GM18517 (cell line): ENCODE measurements around the gene STK10.

Experiments
- ATAC-seq: cut with Tn5 transposase; IDR thresholded peaks from one replicate; pipeline ENCODE4 v1.9.1; 2021; ENCODE audit warnings: mild to moderate bottlenecking, moderate library complexity; ENCODE audit not compliant: unreplicated experiment

STK10 gene

DNA sequence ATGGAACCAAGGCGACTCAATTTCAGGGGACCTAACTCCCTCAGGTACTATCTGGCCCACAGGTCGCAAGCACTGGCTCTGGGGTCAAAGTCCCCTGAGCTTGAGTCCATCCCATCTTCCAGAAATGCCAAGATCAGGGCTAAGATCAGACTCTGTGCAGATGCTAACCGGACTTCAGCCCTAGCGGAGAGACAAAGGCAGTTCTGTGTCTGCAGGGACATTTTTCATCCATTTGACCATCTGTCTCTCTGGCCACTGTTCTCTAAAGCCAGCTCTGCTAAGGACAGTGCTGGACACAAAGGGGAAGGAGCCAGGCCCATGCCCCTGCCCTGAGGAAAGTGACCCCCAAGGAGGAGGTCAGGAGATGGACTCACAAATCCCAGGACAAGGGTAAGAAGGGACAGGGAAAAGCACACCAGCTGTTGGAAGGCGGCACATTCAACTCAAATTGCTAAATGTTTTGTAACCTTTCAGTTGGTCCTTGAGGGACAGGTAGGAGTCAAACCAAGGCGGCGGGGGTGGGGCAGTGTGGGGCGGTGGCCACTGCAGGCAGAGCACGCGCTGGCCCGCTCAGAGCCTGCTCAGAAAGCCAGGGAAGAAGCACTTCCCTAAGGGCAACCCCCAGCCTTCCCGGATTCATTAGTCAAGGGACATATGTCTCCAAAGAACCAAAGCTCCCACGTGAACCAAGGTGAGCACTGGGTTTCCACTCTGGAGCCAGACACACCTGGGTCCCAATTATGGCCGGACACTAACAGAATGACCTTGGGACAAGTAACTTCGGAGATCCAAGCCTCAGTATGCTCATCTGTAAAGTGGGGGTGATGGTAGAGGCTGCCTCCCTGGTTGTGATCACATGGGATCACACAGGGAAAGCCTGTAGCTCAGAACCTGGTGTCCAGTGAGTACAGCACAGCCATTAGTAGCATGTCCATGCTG, 42.8 kb downstream of the STK10 start:
- ATAC-seq, result no peak

DNA sequence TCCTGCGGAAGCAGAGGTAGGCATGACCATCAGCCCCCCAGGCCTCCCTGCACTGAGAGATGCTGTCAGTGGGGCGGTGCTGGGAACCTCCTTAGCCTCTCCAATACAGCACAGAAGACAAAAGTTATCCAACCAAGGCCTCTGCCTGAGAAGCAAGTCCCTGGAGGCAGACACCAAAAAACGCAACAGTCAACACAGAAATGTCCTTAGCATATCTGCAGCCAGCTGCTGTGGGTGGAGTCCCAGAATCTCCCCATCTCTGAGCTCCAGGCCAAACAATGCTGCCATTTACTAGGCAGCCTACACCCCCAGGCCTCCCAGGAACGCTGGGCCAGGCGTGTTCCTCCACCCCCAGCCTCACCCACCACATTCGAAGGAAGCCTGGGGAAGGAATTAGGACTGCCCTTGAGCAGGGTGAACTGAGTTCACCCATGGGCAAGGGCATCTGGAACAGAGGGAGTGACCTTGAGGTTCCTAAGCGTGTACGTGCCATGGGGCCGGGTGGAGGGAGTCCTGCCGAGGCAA, 43.7 kb downstream of the STK10 start:
- ATAC-seq, result no peak

DNA sequence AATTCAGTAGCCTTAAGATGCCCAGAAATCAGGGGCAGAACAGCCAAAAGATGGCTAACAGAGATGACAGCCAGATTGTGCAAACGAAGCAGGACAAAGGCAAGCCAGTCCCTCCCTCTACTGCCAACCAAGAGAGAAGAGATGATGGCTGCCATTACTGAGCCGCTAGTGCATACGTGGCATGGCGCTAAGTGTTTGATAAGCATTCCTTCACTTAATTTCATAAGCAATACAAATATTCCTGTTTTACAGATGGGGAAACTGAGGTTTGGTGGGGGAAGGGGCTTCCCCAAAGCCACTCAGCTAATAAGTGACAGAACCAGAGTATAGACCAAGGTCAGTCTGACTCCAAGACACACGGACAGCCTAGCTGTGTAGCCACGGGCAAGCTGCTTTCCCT, 44.1 kb downstream of the STK10 start:
- no peak for ATAC-seq

DNA sequence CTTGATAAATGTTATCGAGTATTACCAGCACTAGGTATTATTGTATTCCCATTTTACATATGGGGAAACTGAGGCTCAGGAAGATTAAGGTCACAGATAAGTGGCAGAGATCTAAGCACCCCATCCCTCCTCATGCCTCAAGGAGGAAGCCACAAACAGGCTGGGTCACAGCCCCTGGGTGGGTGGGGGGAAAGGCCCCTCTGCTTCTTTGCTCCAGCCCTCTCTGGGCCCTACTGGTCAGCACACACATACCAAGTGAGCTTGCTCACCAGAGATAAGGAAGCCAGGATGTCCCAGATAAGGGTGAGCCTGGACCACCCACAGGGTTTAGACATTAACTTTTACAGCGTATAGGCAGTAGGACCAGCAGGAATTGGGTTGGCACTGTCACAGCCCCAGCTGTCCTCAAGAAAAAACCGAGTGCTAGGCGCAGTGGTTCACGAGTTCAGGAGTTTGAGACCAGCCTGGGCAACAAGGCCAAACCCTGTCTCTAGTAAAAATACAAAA, 45.3 kb downstream of the STK10 start:
- ATAC-seq, result no peak

DNA sequence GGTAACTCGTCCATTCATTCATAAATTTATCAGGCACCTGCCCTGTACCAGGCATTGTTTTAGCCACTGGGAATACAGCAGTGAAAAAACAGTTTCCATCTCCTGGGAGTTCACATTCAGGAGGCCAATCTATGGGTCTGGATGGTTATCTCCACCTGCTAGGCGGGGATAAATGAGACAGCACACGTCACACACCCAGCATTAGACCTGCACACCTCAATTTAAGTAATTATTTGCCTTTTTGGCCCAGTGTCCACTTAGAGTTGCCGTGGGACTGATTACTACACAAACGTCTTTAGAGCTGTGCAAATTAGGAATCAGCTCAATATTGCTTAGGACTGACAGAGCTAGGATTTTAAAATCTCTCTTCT, 46.1 kb downstream of the STK10 start:
- ATAC-seq, result no peak

DNA sequence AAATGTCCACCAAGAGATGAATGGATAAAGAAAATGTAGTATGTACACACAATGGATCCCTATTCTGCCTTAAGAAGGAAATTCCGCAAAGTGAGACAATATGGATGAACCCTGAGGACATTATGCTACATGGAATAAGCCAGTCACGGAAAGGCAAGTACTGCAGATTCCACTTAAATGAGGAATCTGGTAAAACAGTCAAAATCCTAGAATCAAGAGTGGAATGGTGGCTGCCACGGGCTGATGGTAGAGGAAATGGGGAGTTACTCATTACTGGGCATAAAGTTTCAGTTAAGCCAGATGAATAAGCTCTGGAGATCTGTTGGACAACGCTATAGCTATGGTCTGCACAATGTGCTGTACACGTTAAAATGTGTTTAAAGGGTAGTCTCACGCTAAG, 47.2 kb downstream of the STK10 start:
- no peak for ATAC-seq

DNA sequence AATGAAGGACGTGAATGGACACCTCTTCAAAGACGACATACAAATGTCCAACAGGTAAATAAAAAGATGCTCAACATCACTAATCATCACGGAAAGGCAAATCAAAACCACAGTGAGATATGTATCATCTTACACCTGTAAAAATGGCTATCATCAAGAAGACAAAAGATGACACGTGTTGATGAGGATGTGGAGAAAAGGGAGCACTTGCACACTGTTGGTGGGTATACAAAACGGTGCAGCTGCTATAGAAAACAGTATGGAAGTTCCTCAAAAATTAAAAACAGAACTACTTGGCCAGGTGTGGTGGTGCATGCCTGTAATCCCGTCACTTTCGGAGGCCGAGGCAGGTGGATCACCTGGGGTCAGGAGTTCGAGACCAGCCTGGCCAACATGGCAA, 47.9 kb downstream of the STK10 start:
- ATAC-seq, result no peak

DNA sequence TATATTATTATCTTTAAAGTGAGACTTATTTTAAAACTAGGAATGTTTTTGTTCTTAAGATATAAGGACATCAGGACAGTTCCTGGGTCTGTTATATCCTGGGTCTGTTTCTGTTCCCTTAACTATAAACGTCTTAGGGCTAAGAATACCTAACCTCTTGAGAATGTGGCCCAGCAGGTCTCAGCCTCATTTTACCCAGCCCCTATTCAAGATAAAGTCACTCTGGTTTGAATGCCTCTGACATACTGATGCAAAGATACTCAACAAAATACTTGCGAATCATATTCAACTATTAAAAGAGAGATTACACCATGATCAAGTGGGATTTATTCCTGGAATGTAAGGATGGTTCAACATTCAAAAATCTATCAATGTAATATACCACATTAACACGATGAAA, 51.0 kb downstream of the STK10 start:
- ATAC-seq, result no peak

DNA sequence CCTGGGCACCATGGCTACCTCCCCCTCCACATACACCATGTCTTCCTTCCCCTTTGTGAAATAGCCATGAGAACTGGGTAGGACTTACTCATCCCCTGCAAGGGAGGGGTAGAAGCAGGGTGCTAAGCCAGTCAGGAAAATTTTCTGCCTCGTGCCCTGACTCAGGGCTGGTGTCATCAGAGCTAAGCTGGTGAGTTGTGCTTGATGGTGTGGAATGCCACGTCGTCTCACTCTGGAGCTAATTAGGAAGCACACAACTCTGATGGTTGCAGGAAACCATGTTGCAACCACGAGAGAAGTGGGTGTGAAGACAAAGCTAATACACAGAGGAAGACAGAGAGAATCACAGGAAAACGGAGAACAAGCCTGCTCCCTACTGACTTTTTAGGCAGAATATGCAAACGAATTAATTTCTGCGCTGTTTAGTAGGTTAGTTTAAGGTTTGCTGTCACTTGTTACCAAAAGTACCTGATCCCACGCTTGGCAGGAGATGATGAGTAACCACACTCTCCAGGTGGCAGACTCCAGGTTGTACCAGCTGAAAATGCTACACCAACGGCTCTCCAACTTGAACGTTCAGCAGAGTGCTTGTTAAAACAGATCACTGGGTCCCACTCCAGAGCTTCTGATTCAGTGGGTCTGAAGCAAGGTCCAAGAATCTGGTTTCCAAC, 54.5 kb downstream of the STK10 start:
- no peak for ATAC-seq

DNA sequence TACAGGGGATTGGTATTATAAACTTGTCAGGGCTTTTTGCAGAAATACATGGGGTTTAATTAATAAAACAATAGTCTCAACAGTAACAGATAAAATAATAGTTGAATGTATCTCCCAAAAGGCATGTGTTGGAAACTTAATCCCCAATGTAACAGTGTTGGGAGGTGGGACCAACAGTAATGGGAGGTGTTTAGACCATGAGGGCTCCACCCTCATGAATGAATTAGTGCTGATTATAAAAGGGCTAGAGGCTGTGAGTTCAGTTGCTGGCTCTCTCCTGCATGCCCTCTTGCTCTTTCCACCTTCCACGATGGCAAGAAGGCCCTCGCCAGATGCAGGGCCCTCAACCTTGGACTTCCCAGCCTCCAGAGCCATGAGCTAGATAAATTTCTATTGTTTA, 56.3 kb downstream of the STK10 start:
- ATAC-seq, result no peak

DNA sequence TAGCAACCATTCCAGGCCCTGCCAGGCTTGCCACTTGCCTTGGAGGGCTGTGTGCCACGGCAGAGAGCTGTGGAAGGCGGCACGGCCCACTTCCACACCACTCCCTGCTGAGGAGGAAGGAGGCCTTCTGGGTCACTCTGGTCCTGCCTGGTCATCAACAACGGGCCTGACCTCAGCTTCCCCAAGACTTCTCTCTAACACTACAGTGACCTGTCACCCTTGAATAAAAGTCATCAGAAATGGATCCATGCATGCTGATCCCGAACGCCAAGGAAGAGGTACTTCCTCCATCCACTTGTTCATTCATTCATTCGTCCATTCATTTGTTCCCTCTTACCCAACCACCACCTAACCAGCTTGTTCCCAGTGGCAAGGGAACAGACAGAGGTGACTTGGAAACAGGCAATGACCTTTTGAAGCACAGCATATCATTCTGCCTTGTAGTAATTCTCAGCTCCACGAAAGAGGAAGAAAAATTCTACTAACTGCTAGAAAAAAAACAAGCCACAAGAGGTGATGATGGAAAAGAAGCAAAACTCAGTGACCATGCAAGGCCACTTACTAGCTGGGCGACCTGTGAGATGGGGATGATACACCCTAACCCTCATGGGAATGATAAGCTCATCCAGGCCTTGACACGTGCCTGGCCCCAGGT, 58.6 kb downstream of the STK10 start:
- no peak for ATAC-seq

DNA sequence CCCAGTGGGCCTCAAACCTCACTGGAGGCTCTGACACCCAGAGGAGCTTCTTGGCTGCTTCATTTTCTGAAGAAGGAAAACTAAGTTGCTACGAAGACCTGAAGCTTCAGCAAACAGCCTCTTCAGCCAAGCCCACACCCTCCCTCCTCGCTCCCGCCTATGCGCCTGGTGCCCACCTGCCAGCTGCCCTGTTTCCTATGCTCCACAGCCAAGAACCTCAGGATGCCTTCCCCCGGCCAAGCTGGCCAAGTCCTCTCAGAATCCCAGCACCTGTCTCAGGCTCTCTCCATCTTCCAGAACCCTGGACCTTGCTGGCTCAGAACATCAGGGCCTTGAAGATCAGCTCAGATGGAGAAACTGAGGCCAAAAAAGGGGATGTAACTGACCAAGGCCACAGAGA, 60.4 kb downstream of the STK10 start:
- ATAC-seq, result no peak

DNA sequence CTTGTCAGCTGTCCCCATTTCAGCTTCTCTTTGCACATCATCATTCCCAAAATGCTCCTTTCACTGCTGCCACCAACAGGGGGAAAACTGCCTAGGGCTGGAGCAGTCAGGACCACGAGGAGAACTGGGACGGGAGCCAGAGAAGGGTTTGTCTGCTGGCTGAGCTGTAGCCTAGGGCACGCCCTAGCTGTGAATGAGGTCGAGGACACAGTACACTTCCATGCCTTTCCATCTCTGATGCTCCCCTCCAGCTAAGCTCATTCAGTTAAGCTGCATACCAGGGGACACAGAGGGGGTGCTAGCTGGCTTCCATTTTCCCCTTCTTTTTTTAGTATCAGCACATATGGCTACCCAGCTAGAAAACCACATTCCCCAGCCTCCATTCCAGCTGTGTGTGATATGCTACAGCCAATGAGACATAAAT, 64.7 kb downstream of the STK10 start:
- ATAC-seq, result no peak

DNA sequence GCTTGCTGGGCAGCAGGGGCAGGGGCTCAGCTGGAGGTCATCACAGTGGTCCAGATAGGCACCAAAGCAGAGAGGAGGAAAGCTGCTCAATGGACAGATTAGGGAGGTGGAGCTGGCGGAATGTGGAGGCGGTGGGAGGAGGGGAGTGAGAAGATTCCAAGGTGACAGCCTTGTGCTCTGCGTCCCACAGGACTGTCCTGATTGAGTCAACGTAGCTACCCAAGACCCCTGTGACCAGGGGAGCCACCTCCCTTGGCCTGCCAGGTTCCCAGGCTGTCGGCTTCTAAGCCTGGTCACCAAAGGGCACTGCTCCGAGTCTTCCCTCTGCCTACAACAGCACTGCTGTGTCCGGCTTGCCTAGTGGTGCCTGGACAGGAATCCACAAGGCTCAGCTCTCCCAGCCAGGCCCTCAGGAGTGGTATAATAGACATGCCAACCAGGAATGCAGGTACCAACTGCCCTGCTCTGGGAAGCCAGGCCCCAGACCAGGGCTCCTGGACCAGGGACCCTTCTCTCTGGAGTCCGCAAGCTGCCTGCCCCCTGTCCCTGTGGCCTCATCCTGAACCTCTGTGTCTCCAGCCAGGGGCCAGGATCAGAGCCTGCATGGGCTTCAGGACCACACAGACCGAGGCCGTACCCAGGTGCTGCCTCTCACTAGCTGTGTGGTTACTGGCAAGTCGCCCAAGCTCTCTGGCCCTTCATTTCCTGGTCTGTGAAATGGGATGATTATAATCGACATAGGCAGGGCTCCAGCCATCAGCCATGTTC, 67.9 kb downstream of the STK10 start:
- no peak for ATAC-seq

DNA sequence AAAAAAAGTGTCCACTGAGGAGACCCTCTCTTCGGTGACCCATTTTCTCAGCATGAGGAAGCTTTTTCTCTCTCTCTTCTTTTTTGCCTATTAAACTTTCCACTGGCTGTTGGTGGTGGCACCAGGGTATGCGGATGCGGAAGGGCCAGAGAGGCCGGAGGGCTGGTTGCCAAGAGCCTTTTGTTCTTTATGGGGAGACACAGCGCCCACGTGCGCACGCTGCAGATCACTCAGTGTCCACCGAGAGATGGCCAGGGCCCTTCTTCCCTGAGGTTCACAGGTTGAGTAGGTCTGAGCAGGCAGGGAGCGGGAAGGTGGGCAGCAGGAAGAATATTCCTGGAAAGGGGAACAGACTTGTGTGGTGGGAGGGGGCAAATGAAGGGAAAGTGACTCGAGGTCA, 69.1 kb downstream of the STK10 start:
- no peak for ATAC-seq

DNA sequence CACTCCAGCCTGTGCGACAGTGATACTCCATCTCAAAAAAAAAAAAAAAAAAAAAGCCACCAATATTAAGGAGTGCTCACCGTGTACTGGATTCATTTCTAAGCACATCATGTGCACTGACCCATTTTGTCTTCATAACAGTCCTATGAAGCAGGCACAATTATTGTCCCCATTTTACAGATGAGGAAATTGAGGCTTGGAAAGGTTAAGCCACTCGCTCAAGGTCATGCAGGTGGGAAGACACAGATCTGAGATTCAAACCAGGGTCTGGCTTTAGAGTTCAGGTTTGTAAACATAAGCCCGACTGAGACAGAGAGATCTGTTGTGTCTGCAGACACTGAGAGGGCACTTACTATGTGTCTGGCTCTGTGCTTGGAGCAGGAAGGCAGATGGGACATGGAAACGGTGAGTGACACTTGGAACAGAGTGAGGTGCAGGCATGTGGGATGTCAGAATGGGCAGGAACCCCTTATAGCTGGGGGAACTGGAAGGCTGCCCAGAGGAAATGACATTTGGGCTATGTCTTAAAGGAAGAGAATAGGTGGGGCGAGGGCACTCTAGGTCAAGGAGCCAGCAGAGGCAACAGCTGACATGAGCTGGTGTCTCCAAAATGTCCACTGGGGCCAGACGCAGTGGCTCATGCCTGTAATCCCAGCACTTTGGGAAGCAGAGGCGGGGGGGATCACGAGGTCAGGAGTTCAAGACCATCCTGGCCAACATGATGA, 69.9 kb downstream of the STK10 start:
- ATAC-seq, result no peak

DNA sequence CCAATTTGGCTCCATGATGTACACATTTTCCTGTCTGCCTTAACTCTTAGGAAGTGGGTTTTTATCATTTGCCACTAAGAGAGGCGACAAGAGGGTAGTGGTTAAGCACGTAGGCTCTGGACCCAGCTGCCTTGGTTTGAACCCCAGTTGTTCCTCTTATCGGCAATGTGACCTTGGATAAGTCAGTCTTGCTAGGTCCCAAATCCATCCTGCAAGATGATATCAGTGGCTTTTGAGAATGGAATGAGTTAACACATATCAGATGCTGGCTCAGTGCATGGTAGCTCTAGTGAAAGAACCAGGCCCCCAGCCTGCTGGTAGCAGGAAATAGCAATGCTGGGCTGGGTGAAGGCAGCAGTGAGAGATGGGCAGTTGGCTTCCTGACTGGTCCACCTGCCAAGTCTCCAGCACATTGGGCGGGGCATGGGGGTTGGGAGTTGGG, 72.5 kb downstream of the STK10 start:
- no peak for ATAC-seq

DNA sequence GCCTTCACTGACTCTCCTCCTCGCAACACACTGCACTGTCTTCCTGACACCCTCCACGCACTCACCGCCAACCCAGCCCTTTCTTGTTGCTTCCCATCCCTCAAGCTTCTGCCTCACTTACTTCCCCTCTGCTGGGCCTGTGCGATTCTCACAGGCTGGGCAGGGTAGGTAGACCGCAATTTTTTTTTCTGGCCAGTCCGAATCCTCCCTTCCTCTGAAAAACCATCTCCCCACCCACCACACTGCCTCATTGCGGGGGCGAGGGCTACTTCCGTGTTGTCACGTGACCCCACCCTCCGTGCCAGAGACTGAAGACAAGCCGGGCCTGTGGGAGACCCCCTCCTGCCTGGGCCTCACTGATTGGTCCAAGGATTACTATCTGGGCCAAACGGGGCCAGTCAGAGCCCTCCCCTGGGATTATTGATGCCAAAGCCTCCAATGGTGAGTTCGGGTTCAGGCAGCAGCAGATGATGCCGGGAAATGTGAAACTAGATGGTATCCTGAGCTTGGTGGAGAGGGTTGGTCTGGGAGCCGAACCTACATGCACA, 73.1 kb downstream of the STK10 start:
- ATAC-seq, result peak; percentile 63

DNA sequence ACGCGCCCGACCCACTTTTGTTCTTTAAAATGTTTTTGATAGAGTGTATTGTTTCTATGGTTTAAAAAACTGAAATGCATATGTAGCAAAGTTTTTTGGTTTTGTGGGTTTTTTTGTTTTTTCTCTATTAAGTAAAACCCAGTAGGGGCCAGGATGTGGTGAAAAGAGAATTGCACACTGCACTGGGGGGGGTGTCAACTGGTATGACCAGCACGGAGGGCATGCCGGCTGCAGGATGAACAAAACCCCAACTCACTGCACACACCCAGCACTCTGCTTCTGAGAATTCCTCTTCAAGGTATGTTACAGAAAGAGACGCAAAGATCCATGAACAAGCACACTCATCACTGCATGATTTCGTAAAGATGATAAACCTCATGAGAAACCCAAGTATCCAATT, 75.0 kb downstream of the STK10 start:
- ATAC-seq, result no peak

DNA sequence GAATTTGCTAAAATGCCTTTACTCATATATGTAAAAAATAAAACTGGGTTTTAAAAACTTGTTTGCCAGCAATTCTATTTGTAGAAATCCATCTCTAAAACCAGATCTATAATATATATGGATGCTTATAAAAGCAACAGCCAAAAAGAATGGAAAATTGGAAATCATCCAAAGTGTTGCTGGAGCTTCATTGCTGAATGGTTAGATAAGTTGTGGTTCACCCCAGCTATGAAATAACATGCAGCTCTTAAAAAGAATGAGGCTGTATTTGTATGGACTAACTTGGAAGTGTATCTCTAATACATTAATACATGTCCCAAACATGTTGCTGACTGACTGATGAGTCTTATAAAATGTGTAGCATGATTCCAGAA, 76.2 kb downstream of the STK10 start:
- no peak for ATAC-seq
